SU-DHL-6 (cell line): ENCODE measurements around the gene PTPRC.

ENCODE experiments used
- EZH2phosphoT487 ChIP-seq: fragments of 200-600 bp; sonication (generic), shearing (Covaris generic); conservative IDR thresholded peaks from 2 replicates; pipeline ENCODE4 v1.6.1; 2018; ENCODE audit warnings: mild to moderate bottlenecking, antibody characterized with exemption, low read length, moderate library complexity, mixed read lengths
- TF ChIP-seq, protein P1 (sequence below): fragments of 200-600 bp; sonication (generic); IDR thresholded peaks from one replicate; pipeline ENCODE4 v1.5.1; 2017; ENCODE audit warnings: antibody characterized with exemption, mild to moderate bottlenecking, low read length, moderate library complexity; ENCODE audit not compliant: insufficient read depth, poor library complexity, severe bottlenecking

GRCh38 chr1:198620218-198620617 lies 18.6 kb upstream of the PTPRC start:
- TF ChIP-seq, protein P1, sequence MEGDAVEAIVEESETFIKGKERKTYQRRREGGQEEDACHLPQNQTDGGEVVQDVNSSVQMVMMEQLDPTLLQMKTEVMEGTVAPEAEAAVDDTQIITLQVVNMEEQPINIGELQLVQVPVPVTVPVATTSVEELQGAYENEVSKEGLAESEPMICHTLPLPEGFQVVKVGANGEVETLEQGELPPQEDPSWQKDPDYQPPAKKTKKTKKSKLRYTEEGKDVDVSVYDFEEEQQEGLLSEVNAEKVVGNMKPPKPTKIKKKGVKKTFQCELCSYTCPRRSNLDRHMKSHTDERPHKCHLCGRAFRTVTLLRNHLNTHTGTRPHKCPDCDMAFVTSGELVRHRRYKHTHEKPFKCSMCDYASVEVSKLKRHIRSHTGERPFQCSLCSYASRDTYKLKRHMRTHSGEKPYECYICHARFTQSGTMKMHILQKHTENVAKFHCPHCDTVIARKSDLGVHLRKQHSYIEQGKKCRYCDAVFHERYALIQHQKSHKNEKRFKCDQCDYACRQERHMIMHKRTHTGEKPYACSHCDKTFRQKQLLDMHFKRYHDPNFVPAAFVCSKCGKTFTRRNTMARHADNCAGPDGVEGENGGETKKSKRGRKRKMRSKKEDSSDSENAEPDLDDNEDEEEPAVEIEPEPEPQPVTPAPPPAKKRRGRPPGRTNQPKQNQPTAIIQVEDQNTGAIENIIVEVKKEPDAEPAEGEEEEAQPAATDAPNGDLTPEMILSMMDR = no peak
- no peak for TF ChIP-seq EZH2phosphoT487
